Glomerular visceral epithelial cell (primary cell): ENCODE results near the gene REC114.
"Not testable (repeated sequence)": the region's sequence is repeated elsewhere in the genome, so short reads cannot be mapped to it uniquely, and the experiment has no call there.

Source experiments
- DNase-seq: peaks from one replicate; pipeline ENCODE4 v3.0.0-alpha.2; 2016; ENCODE audit errors: extremely low spot score

The REC114 gene

GRCh38 chr15:73442968-73443367, at the start of gene REC114:
TSS of gene REC114 (plus strand) at chr15:73443164. CDS start at chr15:73443186, 22 bp downstream.
- DNase-seq, result no peak

GRCh38 chr15:73393336-73393735, 49.6 kb upstream of the REC114 start:
- no peak for DNase-seq

- DNase-seq, result no peak
These were observed 48.2 kb upstream of the REC114 start for GRCh38 chr15:73394782-73395181.

GRCh38 chr15:73395671-73396070, 47.3 kb upstream of the REC114 start:
- DNase-seq, result no peak

- DNase-seq, result no peak
These were observed 45.5 kb upstream of the REC114 start for GRCh38 chr15:73397461-73397860.

GRCh38 chr15:73398861-73399260, 44.1 kb upstream of the REC114 start:
- DNase-seq, result no peak

- peak; percentile 13 for DNase-seq
These were observed 42.7 kb upstream of the REC114 start for GRCh38 chr15:73400222-73400621.

GRCh38 chr15:73403171-73403570, 39.8 kb upstream of the REC114 start:
- DNase-seq, result peak; percentile 15

GRCh38 chr15:73414876-73415275, 28.1 kb upstream of the REC114 start:
- DNase-seq, result no peak

GRCh38 chr15:73424506-73424905, 18.5 kb upstream of the REC114 start:
- DNase-seq, result no peak

- no peak for DNase-seq
These were observed 17.5 kb upstream of the REC114 start for GRCh38 chr15:73425510-73425909.

GRCh38 chr15:73426323-73426994, 16.5 kb upstream of the REC114 start:
- no peak for DNase-seq

- DNase-seq, result not testable (repeated sequence)
These were observed 11.6 kb upstream of the REC114 start for GRCh38 chr15:73431329-73431728.

- DNase-seq, result no peak
These were observed 9.1 kb upstream of the REC114 start for GRCh38 chr15:73433873-73434272.

- no peak for DNase-seq
These were observed 6.4 kb upstream of the REC114 start for GRCh38 chr15:73436613-73437012.

GRCh38 chr15:73437543-73438109, 5.3 kb upstream of the REC114 start:
- DNase-seq, result no peak

- no peak for DNase-seq
These were observed 4.3 kb upstream of the REC114 start for GRCh38 chr15:73438651-73439050.

- DNase-seq, result no peak
These were observed 2.4 kb upstream of the REC114 start for GRCh38 chr15:73440571-73440970.

- no peak for DNase-seq
These were observed 543 bp upstream of the REC114 start for GRCh38 chr15:73442421-73442820.

GRCh38 chr15:73447471-73447870, 4.5 kb downstream of the REC114 start:
- DNase-seq, result not testable (repeated sequence)

- DNase-seq, result not testable (repeated sequence)
These were observed 5.3 kb downstream of the REC114 start for GRCh38 chr15:73448158-73448758.

- not testable (repeated sequence) for DNase-seq
These were observed 7.0 kb downstream of the REC114 start for GRCh38 chr15:73449980-73450379.

GRCh38 chr15:73454096-73454495, 11.1 kb downstream of the REC114 start:
- DNase-seq, result no peak
